ENCODE results near the gene TRIM56. TPM values are rescaled to one million over a fixed set of nuclear protein-coding genes. Genes with fewer than 3 reads are reported as not detected.

The TRIM56 gene
- total and polyA plus RNA-seq, 9 of the 15 experiments (the other 6 are each of a cell fraction or from before 2014, with no cell fraction given) = 2.0 to 29.7 (median 11.6) TPM

DNA sequence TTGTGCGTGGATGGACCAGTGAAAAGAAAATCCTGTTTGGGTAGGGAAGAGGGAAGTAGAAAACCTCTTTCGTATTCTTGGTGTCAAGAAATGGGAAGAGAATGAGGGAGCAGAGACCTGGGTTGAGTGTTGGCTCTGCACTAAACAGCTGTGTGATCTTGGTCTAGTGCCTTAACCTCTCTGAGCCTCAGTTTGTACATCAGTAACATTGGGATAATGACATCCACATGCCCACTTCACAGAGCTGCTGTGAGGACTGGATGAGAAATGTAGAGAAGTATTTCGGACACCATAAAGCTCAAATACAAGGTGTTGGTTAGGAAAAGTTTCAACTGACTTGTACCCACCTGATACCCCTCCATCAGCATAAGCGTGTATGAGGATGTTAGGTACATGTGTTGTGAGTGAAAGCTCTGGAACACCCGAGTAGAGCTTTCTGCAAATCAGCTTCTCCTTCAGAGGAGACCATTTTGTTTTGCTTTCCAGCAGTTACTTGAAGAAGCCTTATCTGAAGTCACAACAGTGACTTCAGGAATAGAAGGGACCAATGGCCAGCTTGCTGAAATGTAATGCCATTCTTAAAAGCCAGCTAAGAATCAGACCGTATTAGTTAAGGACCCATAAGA, 11.2 kb downstream of the TRIM56 start (continued):
- peak; percentile 11; the same call in 1 of the 2 replicates for TF ChIP-seq ATF7 (IDR thresholded peaks at IDR 0.05)
- no peak for TF ChIP-seq MYC (IDR thresholded peaks at IDR 0.05; ENCODE audit: low read depth, low read length)
- peak; percentile 58; the same call in 1 of the 2 replicates for TF ChIP-seq MYC (CRISPR knock-in tag; IDR thresholded peaks at IDR 0.05; ENCODE audit: borderline replicate concordance, low read depth)
- TF ChIP-seq ZNF408 (CRISPR knock-in tag; IDR thresholded peaks at IDR 0.05; ENCODE audit: low read depth) = no peak
- TF ChIP-seq ZNF766 (CRISPR knock-in tag; conservative IDR thresholded peaks at IDR 0.05) = peak; percentile 57; the same call in 1 of the 2 replicates
- no peak for TF ChIP-seq NR4A1 (CRISPR knock-in tag; IDR thresholded peaks at IDR 0.05)
- 0 out of 2 replicates have a peak, but pooled peaks have one; percentile 48 for TF ChIP-seq NR4A1 (tag; IDR thresholded peaks at IDR 0.05)
- TF ChIP-seq RCOR1 (IDR thresholded peaks at IDR 0.05; ENCODE audit: borderline replicate concordance in 1 of 2, low read depth in 2 of 2, low read length in 2 of 2) = peak; percentile 9 to 42; a peak in 1 of 4 replicates
- TF ChIP-seq EHMT2 (IDR thresholded peaks at IDR 0.05) = no peak
- peak; percentile 89 for TF ChIP-seq SMARCA5 (IDR thresholded peaks at IDR 0.05)
- TF ChIP-seq EP300 (IDR thresholded peaks at IDR 0.05; ENCODE audit: low read length) = peak; percentile 3; the same call in 1 of the 2 replicates
- no peak for TF ChIP-seq ZC3H11A (IDR thresholded peaks at IDR 0.05; ENCODE audit: low read depth, low read length)
- TF ChIP-seq ZFP91 (CRISPR knock-in tag; IDR thresholded peaks at IDR 0.05) = no peak
- TF ChIP-seq RBM25 (IDR thresholded peaks at IDR 0.05; ENCODE audit: low read depth, low read length, severe bottlenecking) = peak; percentile 98
- peak; percentile 26 for TF ChIP-seq ASH1L (IDR thresholded peaks at IDR 0.05; ENCODE audit: borderline replicate concordance, low read depth, partially characterized antibody)
- peak; percentile 43 for TF ChIP-seq PHF20 (IDR thresholded peaks at IDR 0.05; ENCODE audit: partially characterized antibody)
- TF ChIP-seq KDM1A (IDR thresholded peaks at IDR 0.05) = peak; percentile 89 to 93
- peak in 1 of 2 experiments; percentile 47; a peak in 1 of 4 replicates for TF ChIP-seq HDAC1 (IDR thresholded peaks at IDR 0.05)
- 0 out of 2 replicates have a peak, but pooled peaks have one; percentile 15 for TF ChIP-seq TEAD4 (IDR thresholded peaks at IDR 0.05; ENCODE audit: low read length)
- no peak for TF ChIP-seq TEAD4 (CRISPR knock-in tag; IDR thresholded peaks at IDR 0.05; ENCODE audit: borderline replicate concordance)
- TF ChIP-seq RBFOX2 (IDR thresholded peaks at IDR 0.05; ENCODE audit: low read depth, low read length) = no peak
- TF ChIP-seq ZNF740 (CRISPR knock-in tag; IDR thresholded peaks at IDR 0.05) = no peak
- TF ChIP-seq ZNF740 (tag; IDR thresholded peaks at IDR 0.05) = 0 out of 4 replicates have a peak, but pooled peaks of 1 of the 2 experiments have one; percentile 52

Measured in K562 (cell line).